ENCODE data around the gene TULP3.
"Not testable (repeated sequence)": the region's sequence is repeated elsewhere in the genome, so short reads cannot be mapped to it uniquely, and the experiment has no call there.

TULP3 gene, protein sequence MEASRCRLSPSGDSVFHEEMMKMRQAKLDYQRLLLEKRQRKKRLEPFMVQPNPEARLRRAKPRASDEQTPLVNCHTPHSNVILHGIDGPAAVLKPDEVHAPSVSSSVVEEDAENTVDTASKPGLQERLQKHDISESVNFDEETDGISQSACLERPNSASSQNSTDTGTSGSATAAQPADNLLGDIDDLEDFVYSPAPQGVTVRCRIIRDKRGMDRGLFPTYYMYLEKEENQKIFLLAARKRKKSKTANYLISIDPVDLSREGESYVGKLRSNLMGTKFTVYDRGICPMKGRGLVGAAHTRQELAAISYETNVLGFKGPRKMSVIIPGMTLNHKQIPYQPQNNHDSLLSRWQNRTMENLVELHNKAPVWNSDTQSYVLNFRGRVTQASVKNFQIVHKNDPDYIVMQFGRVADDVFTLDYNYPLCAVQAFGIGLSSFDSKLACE

DNA sequence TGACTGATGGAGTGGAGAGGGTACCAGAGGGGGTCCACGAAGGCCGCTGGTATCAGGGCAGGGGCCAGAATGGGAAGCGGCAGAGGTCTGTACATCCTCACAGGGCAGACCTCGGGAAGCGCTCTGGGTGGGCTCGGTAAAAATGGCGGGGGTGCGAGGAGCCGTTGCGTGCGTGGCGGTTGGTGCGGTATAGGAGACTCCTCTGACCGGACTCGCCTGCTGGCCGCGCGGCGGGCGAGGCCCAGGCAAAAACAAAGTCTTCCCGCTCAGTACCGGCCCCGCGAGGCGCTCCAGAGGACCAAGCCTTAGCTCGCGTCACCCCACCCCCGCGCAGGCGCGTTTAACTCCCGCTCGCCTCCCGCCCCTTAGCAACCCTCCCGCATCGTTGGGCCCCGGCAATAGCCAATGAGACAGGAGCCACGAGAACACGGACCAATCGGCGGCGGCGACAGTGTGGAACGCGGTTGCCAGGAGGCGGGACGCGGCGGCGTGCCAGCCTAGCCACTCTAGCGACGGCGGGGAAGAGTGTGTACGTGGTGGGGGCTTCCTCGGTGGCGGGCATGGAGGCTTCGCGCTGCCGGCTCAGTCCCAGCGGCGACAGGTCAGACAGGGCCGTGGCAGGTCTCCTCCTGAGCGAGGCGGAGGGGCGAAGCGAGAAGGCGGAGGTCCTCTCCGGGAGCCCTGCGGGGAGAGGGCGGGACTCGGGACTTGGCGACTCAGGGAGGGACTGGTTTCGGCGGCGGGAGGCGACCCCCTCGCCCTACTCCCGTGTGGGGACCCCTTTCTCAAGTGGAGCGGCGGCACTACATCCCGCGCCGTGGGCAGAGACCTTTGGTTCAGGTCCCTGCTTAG, at the start of gene TULP3:
Gene TULP3 (plus strand): TSS at position 504 of the 852 bp plus-strand sequence. CDS start 57 bp downstream, at position 561.
- peak; percentile 99 for DNase-seq (ENCODE audit: low read depth)

DNA sequence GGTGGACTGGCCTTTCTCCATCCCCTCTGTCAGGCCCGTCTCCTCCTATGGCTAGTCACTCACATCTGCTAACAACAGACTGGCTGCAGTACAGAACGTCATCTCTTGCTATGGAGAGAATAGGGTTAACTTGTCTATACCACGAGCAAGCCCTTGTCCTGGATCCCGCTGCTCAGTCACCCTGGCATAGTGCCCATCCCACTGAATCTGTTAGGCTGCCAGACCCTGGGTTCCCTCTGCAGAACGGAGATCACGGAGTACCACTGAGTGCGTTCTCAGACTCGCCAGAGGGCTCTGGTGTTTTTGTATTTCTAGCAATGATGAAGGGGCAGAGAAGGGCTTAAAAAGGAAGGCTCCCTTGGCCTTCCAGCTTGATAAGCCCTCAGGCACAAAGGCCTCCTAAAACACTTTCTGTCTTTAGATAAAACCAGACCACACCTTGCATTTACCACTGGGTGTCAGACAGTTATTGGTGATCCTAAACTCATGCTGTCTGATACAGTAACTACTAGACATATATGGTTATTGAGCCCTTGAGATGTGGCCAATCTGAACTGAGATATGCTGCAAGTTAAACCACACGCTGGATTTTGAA, 49.5 kb upstream of the TULP3 start:
- DNase-seq (ENCODE audit: low read depth): no peak

DNA sequence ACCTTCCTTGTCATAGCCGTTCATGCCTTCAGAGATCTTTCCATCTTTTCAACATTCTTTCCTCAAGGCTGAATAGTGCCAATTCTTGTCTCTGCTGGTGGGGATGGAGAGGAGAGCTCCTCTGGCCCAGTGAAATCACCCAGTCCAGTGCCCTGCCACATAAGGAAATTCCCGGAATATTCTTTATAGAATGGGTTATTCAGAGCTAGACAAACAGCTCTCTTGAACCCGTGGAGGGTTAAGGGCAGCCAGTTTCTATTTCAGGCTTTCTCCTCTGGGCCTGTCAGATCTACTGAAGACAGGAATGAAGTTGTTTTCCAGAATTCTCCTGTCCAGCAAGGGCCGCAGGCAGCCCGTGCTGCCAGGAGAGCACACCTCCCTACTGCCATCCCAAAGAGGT, 47.7 kb upstream of the TULP3 start:
- no peak for DNase-seq (ENCODE audit: low read depth)

DNA sequence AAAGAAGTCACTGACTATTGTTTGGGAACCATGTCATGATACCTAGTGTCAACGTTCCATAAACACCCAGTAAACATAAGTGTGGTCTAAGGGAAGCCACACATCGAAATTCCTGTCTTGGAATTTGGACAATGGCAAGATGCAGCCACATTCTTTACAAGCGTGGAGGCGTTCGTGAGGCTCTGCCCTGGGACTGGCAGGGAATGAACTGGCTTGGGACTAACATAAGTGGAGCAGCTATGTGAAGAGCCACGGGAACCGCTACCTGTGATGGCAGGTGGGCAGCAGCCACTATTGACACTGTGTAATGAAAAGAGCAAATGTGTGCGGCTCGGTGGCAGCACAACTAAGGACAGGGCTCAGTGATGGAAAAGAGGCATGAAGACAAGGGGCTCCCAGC, 45.9 kb upstream of the TULP3 start:
- no peak for DNase-seq (ENCODE audit: low read depth)

DNA sequence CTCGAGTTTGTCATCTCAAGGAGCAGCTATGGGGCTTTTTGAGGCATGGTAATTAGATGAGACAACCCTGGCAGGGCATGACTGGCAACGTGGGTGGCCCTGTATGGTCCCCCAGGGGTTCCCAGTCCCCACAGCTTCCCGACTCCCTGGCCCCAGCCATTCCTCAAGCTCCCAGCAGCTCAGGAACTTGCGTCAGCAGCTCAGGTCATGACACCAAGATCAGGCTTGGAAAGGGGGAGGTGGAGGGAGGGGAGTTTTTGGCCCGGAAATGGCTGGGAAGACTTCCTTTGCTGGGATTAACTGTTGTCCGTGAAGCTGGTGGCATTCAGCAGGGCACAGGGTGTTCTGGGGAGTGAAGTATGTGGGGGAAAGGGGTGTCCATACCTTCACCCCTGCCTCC, 45.4 kb upstream of the TULP3 start:
- peak; percentile 70 for DNase-seq (ENCODE audit: low read depth)

DNA sequence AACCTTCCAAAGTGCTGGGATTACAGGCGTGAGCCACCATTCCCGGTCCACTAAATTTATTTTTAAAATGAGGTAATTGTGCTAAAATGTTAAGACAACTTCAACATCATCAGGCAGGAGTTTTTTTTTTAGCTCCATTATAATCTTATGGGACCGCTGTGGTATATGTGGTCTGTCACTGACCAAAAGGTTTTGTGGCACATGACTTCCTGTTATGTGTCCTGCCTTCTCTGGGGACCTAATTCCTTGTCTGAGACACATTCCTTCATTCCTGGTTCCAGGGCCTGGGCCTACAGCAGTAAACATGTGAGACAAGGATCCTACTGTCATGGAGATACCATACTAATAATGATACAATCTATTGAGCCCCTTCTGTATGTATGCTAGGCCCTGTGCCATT, 38.8 kb upstream of the TULP3 start:
- no peak for DNase-seq (ENCODE audit: low read depth)

DNA sequence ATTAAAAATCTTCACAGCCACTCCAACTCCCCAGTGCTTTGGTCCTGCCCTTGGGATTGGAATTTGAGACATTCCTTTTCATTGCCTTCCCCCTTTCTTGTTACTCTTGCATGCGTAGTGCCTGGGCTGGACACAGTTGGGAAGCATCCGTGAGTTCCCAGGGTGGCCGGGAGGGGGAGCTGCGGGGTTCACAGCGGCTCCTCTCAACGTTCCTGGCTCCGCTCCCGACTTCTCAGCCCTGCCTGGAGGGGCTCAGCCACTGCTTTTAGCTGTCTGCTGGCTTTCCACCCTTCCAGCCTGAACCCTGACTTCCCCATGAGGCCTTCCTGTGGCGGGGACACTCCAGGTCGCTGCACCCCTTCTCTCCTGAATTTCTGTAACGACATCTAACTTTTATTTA, 37.1 kb upstream of the TULP3 start:
- peak; percentile 86 for DNase-seq (ENCODE audit: low read depth)

DNA sequence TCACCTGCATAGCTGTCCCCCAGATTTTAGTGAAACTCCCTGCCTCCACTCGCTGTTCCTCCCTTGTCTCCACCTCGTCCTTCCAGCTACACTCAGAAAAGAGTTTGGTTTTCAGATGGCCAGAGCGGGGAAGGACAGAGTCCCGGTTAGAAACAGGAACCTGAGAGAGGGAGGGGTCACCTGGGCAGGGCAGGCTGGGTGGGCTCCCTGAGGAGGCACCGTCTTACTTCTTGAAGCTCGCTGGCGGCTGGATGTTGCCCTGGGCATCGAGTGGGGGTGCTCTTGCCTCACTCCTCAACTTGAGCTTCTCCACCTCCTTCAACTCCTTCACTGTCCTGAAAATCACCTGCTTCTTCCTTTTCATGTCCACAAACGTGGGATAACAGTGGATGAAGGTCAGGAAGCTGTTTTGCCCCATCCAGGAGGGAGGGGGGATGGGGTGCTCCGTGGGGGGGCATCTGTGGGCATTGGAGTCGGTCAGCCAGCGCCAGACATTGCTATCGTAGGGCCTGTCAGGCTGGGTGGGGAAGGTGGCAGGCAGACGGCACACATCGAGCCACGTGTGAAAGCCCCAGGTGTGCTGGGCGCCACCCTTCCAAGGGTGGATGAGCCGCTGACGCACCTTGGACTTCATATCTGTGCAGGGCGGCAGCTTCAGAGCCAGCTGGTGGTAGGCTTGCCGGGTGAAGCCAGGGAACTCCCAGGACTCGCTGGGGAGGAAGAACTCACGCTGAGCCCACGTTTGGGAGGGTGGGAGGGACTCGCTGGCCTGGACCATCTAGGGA, 35.8 kb upstream of the TULP3 start:
- DNase-seq (ENCODE audit: low read depth): no peak

DNA sequence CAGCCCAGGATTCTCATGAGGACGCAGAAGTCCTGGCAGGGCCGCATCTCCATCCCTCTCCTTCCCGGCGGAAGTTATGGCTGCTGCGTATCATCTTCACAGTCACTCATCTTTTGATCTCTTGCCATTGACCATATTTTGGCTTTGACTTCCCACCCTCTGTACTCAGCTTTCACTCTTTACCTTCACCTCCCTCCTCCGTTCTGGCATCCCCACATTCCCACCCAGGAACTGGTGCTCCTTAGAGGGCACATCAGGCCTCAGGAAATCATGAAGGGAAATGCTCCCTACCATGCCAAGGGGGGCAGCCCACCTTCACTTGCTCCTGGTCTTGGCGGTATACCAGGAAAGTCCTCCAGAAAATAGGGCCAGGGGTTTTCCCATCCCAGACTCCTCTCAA, 35.1 kb upstream of the TULP3 start:
- DNase-seq (ENCODE audit: low read depth): no peak

DNA sequence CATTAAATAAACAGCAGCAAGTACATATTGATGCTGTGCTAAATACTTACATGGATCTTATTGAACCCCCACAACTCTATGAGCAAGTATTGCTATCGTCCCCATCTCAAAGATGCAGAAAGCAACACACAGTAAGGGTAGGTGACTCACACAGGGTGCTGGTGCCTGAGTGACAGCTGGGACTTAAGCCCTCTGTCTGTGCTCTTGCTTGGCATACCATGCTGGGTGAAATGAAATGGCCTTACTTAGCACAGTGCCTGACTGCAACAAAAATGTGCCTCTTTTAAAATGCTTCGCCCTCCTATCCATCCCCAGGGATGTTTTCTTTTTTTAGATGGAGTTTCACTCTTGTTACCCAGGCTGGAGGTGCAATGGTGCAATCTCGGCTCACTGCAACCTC, 34.6 kb upstream of the TULP3 start:
- peak; percentile 41 for DNase-seq (ENCODE audit: low read depth)

DNA sequence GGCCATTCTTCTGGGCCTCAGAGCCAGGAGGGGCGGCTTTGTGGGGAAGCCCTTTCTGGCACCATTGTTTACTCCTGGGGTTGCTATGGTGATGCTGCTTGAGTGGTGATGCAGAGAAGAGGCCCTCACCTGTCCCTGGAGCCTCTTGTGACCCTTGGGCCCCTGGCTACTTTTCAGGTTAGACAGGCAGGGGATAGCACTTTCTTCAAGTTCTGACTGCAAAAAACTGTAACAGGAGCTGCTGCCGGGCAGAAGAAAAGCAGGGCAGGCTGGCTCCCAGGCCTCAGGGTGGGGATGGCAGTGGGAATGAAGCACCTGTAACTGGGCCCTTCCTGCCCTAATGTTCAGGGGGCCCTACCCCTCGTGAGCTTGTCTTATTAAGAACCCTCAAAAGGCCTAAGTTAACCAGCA, 33.7 kb upstream of the TULP3 start, which contains the start of gene TEX52:
Gene TEX52 (minus strand): TSS at position 19 of the 411 bp plus-strand sequence. CDS start 13 bp downstream, at position 6.
- DNase-seq (ENCODE audit: low read depth): no peak

DNA sequence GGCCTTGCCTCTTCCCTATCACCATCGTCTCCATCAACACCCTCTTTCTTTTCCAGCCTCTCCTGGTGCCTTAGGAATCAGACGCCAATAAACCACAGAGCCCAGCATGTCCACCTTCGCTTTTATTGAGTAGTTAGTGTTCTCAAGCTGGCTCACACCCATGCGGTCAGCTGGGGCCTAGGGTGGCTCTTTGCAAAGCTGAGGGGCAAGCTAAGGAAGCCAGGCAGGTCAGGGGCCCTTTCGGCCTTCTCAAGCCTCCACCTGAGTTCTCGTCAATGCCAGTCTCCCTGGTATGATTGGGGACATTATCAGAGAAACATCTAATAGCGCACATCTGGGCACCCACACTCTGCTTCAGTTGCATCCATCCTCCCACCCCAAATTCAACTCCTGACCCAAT, 33.1 kb upstream of the TULP3 start:
- no peak for DNase-seq (ENCODE audit: low read depth)

DNA sequence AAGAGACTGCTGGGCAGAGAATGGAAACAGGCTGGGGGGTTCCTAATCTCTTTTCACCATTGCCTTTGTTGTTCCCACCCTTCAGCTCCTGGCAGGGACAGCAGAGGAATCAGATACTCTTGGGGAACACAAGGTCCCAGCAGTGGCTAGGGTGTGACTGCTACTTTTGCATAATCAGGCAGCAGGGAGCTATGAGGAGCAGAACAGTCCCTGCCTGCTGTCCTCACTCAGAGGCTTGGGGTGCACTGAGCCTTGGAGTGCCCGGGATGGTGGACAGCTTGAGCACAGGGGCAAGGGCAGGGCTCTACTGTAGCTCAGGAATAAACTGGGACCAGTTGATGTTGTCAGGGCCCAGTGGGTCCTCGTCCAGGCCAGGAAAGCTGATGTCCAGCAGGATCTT, 32.4 kb upstream of the TULP3 start:
- DNase-seq (ENCODE audit: low read depth): no peak

DNA sequence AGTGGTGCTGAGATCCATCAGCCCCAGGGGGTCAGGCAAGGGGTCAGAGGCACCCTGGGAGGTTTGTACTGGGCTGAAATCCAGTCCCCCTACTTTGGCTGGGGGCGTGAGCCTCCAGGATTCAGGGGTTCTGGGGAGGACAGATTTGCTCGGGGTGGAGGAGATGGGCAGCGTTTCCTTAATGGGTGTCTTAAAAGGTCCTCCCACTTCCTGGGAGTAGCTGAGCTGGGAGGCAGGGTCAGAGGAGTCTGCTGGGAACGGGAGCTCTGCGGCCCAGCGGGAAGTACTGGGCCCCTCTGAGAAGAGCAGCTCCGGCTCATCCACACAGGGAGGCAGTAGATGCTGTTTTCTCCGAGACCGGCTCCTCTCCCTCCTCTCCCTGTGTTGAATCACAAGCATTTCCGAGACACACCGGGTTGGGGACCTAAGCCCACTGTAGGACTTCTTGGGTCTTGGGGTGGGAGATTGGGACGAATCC, 31.7 kb upstream of the TULP3 start:
- DNase-seq (ENCODE audit: low read depth): no peak

DNA sequence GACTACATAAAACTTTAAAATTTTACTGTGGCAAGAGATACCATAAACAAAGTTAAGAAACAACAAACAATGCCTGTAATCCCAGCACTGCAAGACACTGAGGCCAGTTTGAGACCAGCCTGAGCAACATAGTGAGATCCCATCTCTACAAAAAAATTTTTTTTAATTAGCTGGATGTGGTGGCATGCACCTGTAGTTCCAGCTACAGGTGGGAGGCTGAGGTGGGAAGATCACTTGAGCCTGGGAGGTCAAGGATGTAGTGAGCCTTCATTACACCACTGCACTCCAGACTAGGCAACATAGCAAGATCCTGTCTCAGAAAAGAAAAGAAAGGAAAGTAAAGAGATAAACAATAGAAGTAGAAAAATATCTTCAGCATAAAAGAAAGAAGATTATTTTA, 30.5 kb upstream of the TULP3 start:
- DNase-seq (ENCODE audit: low read depth): no peak

DNA sequence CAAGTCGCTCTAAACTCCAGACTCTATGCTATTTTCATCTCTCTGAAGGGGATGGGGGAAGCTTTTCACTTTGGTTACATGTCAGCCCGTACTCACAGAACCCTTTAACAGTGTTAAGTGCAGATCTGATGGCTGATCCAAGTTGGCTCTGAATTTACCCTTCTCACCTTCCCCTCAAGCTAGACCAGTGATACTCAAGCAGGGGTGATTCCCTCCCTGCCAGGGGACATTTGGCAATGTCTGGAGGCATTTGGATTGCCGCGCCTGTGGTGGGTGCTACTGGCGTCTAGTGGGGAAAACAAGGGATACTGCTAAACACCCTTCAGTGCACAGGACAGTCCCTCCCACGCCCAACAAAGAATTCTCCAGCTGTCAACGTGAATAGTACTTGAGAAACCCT, 27.8 kb upstream of the TULP3 start:
- DNase-seq (ENCODE audit: low read depth): no peak

DNA sequence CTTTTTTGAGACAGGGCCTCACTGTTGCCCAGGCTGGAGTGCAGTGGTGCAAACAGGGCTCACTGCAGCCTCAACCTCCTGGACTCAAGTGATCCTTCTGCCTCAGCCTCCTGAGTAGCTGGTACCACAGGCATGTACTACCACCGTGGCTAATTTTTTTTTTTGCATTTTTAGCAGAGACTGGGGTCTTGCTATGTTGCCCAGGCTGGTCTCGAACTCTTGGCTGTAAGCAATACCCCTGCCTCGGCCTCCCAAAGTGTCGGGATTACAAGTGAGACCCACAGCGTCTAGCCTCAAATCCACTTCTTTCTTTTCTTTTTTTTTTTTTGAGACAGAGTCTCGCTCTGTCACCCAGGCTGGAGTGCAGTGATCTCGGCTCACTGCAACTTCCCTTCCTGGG, 27.3 kb upstream of the TULP3 start:
- DNase-seq (ENCODE audit: low read depth): not testable (repeated sequence)

DNA sequence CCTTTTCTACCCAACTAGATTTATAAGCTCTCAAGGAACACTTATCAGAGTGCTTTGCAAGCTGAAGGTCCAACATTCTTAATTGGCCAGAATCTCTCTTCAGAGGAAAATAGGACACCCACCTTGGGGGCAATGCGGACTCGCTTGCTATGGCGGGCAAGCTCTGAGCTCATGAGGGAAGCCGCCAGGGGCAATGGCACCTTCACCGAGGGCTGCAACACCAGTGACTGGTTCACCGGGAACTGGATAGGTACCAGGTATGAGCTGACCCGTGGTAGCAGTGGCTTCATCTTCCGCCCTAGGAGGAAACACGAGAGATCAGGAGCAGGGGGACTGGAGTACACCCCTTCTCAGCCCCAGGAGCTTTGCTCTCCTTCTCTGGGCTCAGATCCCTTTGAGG, 26.5 kb upstream of the TULP3 start:
- no peak for DNase-seq (ENCODE audit: low read depth)

DNA sequence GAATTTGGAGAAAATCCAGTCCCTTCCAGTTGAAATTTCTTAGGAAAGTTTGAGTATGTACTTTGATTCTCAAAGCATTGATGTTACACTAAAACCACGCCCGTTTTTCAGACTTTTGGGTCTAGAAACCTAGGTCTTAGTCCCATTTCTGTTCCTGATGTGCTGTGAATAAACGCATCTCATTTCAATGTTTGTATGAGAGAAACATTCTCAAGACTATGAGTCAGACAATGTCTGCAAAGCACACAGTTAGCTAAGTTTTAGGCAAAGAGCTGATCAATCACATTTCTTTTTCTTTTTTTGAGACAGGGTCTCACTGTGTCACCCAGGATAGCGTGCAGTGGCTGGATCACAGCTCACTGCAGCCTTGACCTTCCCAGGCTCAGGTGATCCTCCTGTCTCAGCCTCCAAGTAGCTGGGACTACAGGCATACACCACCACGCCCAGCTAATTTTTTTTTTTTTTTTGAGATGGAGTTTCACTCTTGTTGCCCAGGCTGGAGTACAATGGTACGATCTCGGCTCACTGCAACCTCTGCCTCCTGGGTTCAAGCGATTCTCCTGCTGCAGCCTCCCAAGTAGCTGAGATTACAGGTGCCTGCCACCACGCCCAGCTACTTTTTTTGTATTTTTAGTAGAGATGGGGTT, 21.6 kb upstream of the TULP3 start:
- DNase-seq (ENCODE audit: low read depth): peak; percentile 69

DNA sequence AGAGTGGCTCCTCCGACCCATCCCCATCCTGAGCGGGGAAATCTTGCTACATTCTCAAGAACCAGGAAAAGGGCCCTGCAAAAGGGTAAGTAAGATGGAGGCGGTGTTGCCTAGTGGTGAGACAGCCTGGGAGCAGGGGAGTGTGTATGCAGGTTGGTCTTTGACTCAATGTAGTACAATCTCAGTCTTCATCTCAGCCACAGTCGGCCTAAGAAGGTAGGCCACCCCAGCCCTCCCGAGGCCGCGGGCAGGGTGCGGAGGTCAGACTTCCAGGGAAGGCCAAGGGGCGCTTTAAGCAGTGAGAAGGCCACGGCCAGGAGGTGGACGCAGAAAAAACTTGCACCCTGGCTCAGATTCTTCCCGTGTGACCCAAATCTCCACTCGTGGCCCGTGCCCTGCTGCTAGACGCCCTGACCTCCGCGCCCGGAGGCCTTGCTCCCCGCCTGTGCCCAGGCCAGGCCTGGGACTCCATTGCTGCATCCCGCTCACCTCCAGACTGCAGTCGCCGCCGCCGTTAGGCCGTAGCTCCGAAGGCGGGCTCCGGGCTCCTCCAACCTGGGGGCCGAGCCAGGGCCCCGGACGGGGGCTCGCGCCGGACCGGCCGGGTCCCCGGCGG, 14.2 kb upstream of the TULP3 start:
- DNase-seq (ENCODE audit: low read depth): peak; percentile 64
